Stimulated activated CD4-positive, alpha-beta T cell treated with anti-CD3 and anti-CD28 coated beads, TNF-alpha, amount 100 ng/mL, for 24 hours (primary cell): ENCODE data around the gene MEGF6.

Experiments used
- DNase-seq, 3 experiments: peaks; one replicate each; pipeline ENCODE4 v3.0.0-alpha.2; 2020; ENCODE audit warnings: low read depth in 3 of 3

The MEGF6 gene

GRCh38 chr1:3442901-3443300 is 168.4 kb downstream of the MEGF6 start:
- DNase-seq, result no peak

- no peak for DNase-seq
Measured at GRCh38 chr1:3442331-3442730, 169.0 kb downstream of the MEGF6 start.

- no peak for DNase-seq
Measured at GRCh38 chr1:3441880-3442279, 169.4 kb downstream of the MEGF6 start.

GRCh38 chr1:3441410-3441847 is 169.9 kb downstream of the MEGF6 start:
- DNase-seq, result no peak

GRCh38 chr1:3440711-3441409 is 170.4 kb downstream of the MEGF6 start:
- no peak for DNase-seq

- DNase-seq, result no peak
Measured at GRCh38 chr1:3440300-3440681, 171.0 kb downstream of the MEGF6 start.
